NB4 (cell line): ENCODE results near the gene FAM89A.

ENCODE experiments used
- DNase-seq: peaks from one replicate; pipeline ENCODE4 v3.0.0; 2010; ENCODE audit warnings: low read depth
- H3K4me3 ChIP-seq: one replicate; pipeline ENCODE4 v1.5.1; 2011; ENCODE audit warnings: mild to moderate bottlenecking, low read depth, low read length, moderate library complexity
- MYC ChIP-seq: IDR thresholded peaks from 2 replicates; pipeline ENCODE4 v1.6.1; 2011; ENCODE audit warnings: low read depth, low read length
- POLR2A ChIP-seq: IDR thresholded peaks from 2 replicates; pipeline ENCODE4 v1.6.1; 2011; ENCODE audit warnings: mild to moderate bottlenecking; ENCODE audit not compliant: insufficient read length; ENCODE audit errors: extremely low read depth
- TF ChIP-seq, protein P1 (sequence below): IDR thresholded peaks from one replicate; pipeline ENCODE4 v1.5.1; 2012; ENCODE audit warnings: low read depth, low read length
- TF ChIP-seq, protein P2 (sequence below): IDR thresholded peaks from 2 replicates; pipeline ENCODE4 v1.6.1; 2011; ENCODE audit warnings: low read depth, low read length

The FAM89A gene

DNA sequence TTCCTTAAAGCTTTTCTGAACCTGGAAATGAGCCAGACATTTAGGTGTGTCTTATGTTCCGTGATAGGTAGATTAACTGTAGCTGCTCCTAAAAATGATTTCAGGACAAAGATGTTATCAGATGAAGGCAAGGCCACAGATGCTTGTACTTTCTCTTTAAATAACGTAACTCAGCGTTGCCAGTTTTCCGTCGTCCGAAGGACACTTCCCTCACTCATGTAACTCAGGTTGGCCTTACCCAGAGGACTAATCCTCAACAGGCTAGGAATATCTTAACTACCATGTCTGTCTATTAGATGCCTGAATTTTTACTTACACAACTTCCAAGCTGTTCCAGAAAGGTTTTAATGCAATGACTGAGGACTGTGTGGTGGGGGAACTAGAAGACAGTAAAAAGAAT is 35.4 kb upstream of the FAM89A start:
- DNase-seq: no peak
- no peak overlapping the region for H3K4me3 ChIP-seq
- TF ChIP-seq, protein P1, sequence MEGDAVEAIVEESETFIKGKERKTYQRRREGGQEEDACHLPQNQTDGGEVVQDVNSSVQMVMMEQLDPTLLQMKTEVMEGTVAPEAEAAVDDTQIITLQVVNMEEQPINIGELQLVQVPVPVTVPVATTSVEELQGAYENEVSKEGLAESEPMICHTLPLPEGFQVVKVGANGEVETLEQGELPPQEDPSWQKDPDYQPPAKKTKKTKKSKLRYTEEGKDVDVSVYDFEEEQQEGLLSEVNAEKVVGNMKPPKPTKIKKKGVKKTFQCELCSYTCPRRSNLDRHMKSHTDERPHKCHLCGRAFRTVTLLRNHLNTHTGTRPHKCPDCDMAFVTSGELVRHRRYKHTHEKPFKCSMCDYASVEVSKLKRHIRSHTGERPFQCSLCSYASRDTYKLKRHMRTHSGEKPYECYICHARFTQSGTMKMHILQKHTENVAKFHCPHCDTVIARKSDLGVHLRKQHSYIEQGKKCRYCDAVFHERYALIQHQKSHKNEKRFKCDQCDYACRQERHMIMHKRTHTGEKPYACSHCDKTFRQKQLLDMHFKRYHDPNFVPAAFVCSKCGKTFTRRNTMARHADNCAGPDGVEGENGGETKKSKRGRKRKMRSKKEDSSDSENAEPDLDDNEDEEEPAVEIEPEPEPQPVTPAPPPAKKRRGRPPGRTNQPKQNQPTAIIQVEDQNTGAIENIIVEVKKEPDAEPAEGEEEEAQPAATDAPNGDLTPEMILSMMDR: no peak
- TF ChIP-seq, protein P2, sequence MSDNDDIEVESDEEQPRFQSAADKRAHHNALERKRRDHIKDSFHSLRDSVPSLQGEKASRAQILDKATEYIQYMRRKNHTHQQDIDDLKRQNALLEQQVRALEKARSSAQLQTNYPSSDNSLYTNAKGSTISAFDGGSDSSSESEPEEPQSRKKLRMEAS: no peak
- TF ChIP-seq POLR2A: no peak
- no peak for TF ChIP-seq MYC

DNA sequence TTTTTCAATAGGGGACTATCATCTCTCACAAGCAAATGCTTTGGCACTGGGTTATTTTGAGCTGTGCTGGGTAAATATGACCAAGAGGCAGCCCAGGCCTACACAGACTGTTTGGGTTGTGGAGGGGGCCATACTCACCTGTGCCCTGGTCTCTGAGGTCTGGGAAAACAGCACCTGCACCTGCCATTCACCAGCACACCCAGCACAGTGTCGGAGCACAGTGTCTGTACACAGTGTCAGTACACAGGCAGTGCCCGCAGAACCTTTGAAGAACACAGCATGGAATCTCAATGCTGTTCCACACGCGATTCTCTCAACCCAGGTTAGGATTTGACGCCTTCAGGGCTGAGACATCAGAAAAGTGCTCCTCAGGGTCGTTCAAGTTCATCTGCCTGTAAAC is 35.0 kb upstream of the FAM89A start:
- no peak for DNase-seq
- TF ChIP-seq MYC (no peak), POLR2A (no peak)
- TF ChIP-seq, protein P1: no peak
- TF ChIP-seq, protein P2: no peak
- no peak overlapping the region for H3K4me3 ChIP-seq

DNA sequence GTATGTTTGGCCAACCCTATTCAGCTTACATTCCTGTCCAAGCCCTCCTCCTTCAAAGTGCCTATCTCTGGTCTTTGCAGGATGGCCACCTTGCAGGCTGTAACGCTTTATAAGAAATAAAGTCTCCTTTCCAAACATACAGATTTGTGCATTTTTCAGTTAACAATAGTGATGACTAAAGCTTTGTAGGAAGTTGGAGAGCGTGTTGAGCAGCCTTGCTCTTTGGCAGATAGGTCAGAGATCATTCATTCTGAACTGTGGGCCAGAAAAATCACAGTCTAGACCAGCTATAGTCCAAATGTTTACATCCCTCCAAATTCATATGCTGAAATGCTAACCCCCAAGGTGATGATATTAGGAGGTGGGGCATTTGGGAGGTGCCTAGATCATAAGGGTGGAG is 34.0 kb upstream of the FAM89A start:
- TF ChIP-seq MYC (no peak), POLR2A (no peak)
- TF ChIP-seq, protein P2: no peak
- TF ChIP-seq, protein P1: no peak
- no peak overlapping the region for H3K4me3 ChIP-seq
- no peak for DNase-seq

DNA sequence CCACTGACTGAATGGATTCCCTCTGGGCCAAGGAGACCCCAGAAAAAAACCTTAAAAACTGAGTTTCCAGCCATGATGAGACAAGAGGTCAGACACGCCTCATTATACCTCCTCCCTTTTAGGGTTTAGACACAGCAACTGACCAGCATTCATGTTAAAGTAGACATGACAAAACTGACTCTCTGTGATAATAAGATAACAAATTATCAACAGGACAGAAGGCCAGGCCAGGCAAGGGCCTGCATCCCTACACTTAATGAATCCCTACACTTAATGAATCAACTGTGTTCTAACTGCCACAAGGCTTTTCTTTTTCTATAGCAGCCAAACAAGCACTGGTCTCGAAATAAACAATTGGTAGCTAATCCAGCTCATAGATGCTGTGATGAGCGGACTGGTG is 33.3 kb upstream of the FAM89A start:
- TF ChIP-seq, protein P2: no peak
- TF ChIP-seq MYC (no peak), POLR2A (no peak)
- TF ChIP-seq, protein P1: no peak
- no peak for DNase-seq
- no peak overlapping the region for H3K4me3 ChIP-seq

DNA sequence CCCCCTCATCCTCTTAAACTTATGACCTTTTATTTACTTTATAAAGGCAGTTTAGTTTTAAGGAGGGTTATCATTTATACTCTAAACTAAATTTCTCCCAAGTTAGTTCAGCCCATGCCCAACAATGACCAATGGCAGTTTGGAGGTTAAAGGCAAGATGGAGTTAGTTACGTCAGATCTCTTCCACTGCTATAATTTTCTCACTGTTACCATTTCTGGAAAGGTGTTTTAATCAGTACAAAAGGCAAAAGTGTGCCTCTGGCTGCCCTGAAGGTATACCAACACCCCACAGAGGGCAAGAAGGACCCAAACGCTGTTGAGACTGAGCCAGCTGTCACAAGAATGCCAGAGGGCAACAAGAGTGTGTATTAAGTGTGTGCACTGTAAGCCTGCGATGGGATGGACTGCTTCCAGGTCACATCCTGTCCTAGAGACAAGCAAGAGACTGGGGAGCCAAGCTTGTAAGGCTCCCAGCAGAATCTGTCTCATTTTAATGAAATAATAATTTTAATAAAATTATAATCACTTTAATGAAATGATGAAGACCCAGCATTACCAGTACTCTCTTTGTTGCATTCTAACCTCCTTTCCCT is 32.5 kb upstream of the FAM89A start:
- no peak for DNase-seq
- TF ChIP-seq, protein P1: no peak
- TF ChIP-seq POLR2A (no peak), MYC (no peak)
- TF ChIP-seq, protein P2: no peak
- H3K4me3 ChIP-seq: no peak overlapping the region

DNA sequence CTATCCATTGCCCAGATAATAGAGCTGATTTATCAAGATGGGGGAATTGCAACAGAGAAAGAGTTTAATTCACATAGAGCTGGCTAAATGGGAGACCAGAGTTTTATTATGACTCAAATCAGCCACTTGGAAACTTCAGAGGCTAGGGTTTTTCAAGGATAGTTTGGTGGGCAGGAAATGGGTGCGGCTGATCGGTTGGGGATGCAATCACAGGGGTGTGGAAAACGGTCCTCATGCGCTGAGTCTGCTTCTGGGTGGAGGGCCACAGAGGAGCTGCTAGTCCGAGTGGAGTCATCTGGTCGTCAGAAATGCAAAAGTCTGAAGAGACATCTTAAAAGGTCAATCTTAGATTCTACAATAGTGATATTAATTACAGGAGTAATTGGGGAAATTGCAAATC is 32.0 kb upstream of the FAM89A start:
- H3K4me3 ChIP-seq: no peak overlapping the region
- TF ChIP-seq MYC: no peak
- TF ChIP-seq, protein P1: no peak
- TF ChIP-seq POLR2A: no peak
- TF ChIP-seq, protein P2: no peak
- DNase-seq: no peak
